HUES64 (cell line): ENCODE measurements around the gene UTP3.
A peak's percentile ranks its signal among the peaks of the same experiment; 100 is the strongest.

Experiments used
- H3K27ac ChIP-seq: 2 replicates; pipeline ENCODE4 v1.7.0; 2013; ENCODE audit warnings: low read depth, low read length, inconsistent platforms
- H3K27me3 ChIP-seq: 2 replicates; pipeline ENCODE4 v1.6.1; 2013; ENCODE audit warnings: mild to moderate bottlenecking, low read length; ENCODE audit not compliant: insufficient read depth
- H3K36me3 ChIP-seq: 2 replicates; pipeline ENCODE4 v1.6.1; 2013; ENCODE audit warnings: mild to moderate bottlenecking, low read length; ENCODE audit not compliant: insufficient read depth
- H3K4me1 ChIP-seq: 2 replicates; pipeline ENCODE4 v1.6.1; 2013; ENCODE audit warnings: mild to moderate bottlenecking, low read length, moderate library complexity; ENCODE audit not compliant: insufficient read depth
- H3K4me3 ChIP-seq: 2 replicates; pipeline ENCODE4 v1.5.1; 2013; ENCODE audit warnings: mild to moderate bottlenecking, low read length, moderate library complexity
- H3K9ac ChIP-seq: 2 replicates; pipeline ENCODE4 v1.6.1; 2013; ENCODE audit warnings: mild to moderate bottlenecking, low read depth, low read length
- H3K9me3 ChIP-seq: 2 replicates; pipeline ENCODE4 v1.6.1; 2013; ENCODE audit warnings: low read depth, low read length; ENCODE audit not compliant: insufficient read depth
- WGBS: fragments of 150-250, 120-280 bp; methylation state at CpG from one replicate; pipeline ENCODE4 v1.1.7; 2013; ENCODE audit warnings: missing lambda C conversion rate; 5-methylcytosine and 5-hydroxymethylcytosine counted together

Gene UTP3

GRCh38 chr4:70706044-70706461 is 17.7 kb downstream of the UTP3 start:
- WGBS = 16% methylated on average over 6 of the region's 7 CpGs
- Histone ChIP-seq H3K27ac (0 out of 2 replicates have a peak overlapping the region, but pooled peaks have one; percentile 82), H3K9ac (peak overlapping the region; percentile 84; the same call in 1 of the 2 replicates), H3K27me3 (no peaks in the 10 kb centered on the region), H3K36me3 (no peaks in the 10 kb centered on the region), H3K4me1 (peaks cover 21% of the 10 kb centered on the region; the same call in 1 of the 2 replicates), H3K9me3 (no peaks in the 10 kb centered on the region), H3K4me3 (peak overlapping the region; percentile 88)

- Histone ChIP-seq H3K9ac (0 out of 2 replicates have a peak overlapping the region, but pooled peaks have one; percentile 84), H3K4me3 (peak overlapping the region; percentile 88), H3K36me3 (no peaks in the 10 kb centered on the region), H3K27ac (no peak overlapping the region), H3K9me3 (no peaks in the 10 kb centered on the region), H3K27me3 (no peaks in the 10 kb centered on the region), H3K4me1 (peaks cover 21% of the 10 kb centered on the region; the same call in 1 of the 2 replicates)
- WGBS = no CpG with 5 or more reads among the region's 1 CpG
Measured at GRCh38 chr4:70706516-70706915, 18.2 kb downstream of the UTP3 start.

- H3K9ac ChIP-seq = no peak overlapping the region
- H3K4me3 ChIP-seq = no peak overlapping the region
- no peaks in the 10 kb centered on the region for H3K27me3 ChIP-seq
- WGBS = 79% methylated on average over 7 of the region's 7 CpGs
- H3K9me3 ChIP-seq = no peaks in the 10 kb centered on the region
- H3K4me1 ChIP-seq = peaks cover 34% of the 10 kb centered on the region
- H3K36me3 ChIP-seq = no peaks in the 10 kb centered on the region
- no peak overlapping the region for H3K27ac ChIP-seq
Measured at GRCh38 chr4:70709611-70710205, 21.4 kb downstream of the UTP3 start.

- Histone ChIP-seq H3K36me3 (no peaks in the 10 kb centered on the region), H3K9me3 (no peaks in the 10 kb centered on the region), H3K27ac (no peak overlapping the region), H3K4me3 (no peak overlapping the region), H3K4me1 (peaks cover 28% of the 10 kb centered on the region), H3K9ac (no peak overlapping the region), H3K27me3 (no peaks in the 10 kb centered on the region)
- 90% methylated on average over 3 of the region's 3 CpGs for WGBS
Measured at GRCh38 chr4:70711599-70711998, 23.3 kb downstream of the UTP3 start.

- H3K4me1 ChIP-seq = peaks cover 24% of the 10 kb centered on the region
- no peaks in the 10 kb centered on the region for H3K36me3 ChIP-seq
- no peak overlapping the region for H3K27ac ChIP-seq
- H3K27me3 ChIP-seq = no peaks in the 10 kb centered on the region
- H3K4me3 ChIP-seq = no peak overlapping the region
- no peaks in the 10 kb centered on the region for H3K9me3 ChIP-seq
- no peak overlapping the region for H3K9ac ChIP-seq
- WGBS = 93% methylated on average over 3 of the region's 3 CpGs
Measured at GRCh38 chr4:70712150-70712549, 23.8 kb downstream of the UTP3 start.

- H3K4me1 ChIP-seq = peaks cover 24% of the 10 kb centered on the region
- no peak overlapping the region for H3K4me3 ChIP-seq
- 86% methylated on average over 7 of the region's 7 CpGs for WGBS
- no peaks in the 10 kb centered on the region for H3K27me3 ChIP-seq
- H3K27ac ChIP-seq = no peak overlapping the region
- no peaks in the 10 kb centered on the region for H3K9me3 ChIP-seq
- H3K36me3 ChIP-seq = no peaks in the 10 kb centered on the region
- H3K9ac ChIP-seq = no peak overlapping the region
Measured at GRCh38 chr4:70712604-70713452, 24.5 kb downstream of the UTP3 start.

- peaks cover 24% of the 10 kb centered on the region for H3K4me1 ChIP-seq
- H3K9ac ChIP-seq = no peak overlapping the region
Measured at GRCh38 chr4:70713453-70714078, 25.2 kb downstream of the UTP3 start.

GRCh38 chr4:70714079-70714887 is 26.0 kb downstream of the UTP3 start:
- Histone ChIP-seq H3K4me1 (peaks cover 19% of the 10 kb centered on the region), H3K9ac (no peak overlapping the region), H3K4me3 (no peak overlapping the region), H3K27me3 (no peaks in the 10 kb centered on the region), H3K36me3 (no peaks in the 10 kb centered on the region), H3K27ac (no peak overlapping the region), H3K9me3 (no peaks in the 10 kb centered on the region)
- WGBS = 93% methylated on average over 4 of the region's 5 CpGs

More at GRCh38 chr4:70713453-70714078, 25.2 kb downstream of the UTP3 start:
- Histone ChIP-seq H3K36me3 (no peaks in the 10 kb centered on the region), H3K27me3 (no peaks in the 10 kb centered on the region), H3K4me3 (no peak overlapping the region), H3K27ac (no peak overlapping the region), H3K9me3 (no peaks in the 10 kb centered on the region)
- WGBS = 53% methylated on average over 5 of the region's 7 CpGs

- H3K9ac ChIP-seq = no peak overlapping the region
- 96% methylated on average over 6 of the region's 6 CpGs for WGBS
- no peaks in the 10 kb centered on the region for H3K36me3 ChIP-seq
- H3K27me3 ChIP-seq = no peaks in the 10 kb centered on the region
- peaks cover 17% of the 10 kb centered on the region for H3K4me1 ChIP-seq
- H3K27ac ChIP-seq = no peak overlapping the region
- no peaks in the 10 kb centered on the region for H3K9me3 ChIP-seq
- no peak overlapping the region for H3K4me3 ChIP-seq
Measured at GRCh38 chr4:70715097-70715496, 26.8 kb downstream of the UTP3 start.

- H3K9ac ChIP-seq = no peak overlapping the region
- peaks cover 19% of the 10 kb centered on the region for H3K4me1 ChIP-seq
- H3K27me3 ChIP-seq = no peaks in the 10 kb centered on the region
- no peak overlapping the region for H3K4me3 ChIP-seq
- H3K27ac ChIP-seq = no peak overlapping the region
- WGBS = 97% methylated on average over 12 of the region's 13 CpGs
- H3K36me3 ChIP-seq = no peaks in the 10 kb centered on the region
- H3K9me3 ChIP-seq = no peaks in the 10 kb centered on the region
Measured at GRCh38 chr4:70718811-70719604, 30.7 kb downstream of the UTP3 start.
